ENCODE results near the gene BCAP29.
"Not testable (repeated sequence)": the region's sequence is repeated elsewhere in the genome, so short reads cannot be mapped to it uniquely, and the experiment has no call there.

BCAP29 gene, protein sequence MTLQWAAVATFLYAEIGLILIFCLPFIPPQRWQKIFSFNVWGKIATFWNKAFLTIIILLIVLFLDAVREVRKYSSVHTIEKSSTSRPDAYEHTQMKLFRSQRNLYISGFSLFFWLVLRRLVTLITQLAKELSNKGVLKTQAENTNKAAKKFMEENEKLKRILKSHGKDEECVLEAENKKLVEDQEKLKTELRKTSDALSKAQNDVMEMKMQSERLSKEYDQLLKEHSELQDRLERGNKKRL

DNA sequence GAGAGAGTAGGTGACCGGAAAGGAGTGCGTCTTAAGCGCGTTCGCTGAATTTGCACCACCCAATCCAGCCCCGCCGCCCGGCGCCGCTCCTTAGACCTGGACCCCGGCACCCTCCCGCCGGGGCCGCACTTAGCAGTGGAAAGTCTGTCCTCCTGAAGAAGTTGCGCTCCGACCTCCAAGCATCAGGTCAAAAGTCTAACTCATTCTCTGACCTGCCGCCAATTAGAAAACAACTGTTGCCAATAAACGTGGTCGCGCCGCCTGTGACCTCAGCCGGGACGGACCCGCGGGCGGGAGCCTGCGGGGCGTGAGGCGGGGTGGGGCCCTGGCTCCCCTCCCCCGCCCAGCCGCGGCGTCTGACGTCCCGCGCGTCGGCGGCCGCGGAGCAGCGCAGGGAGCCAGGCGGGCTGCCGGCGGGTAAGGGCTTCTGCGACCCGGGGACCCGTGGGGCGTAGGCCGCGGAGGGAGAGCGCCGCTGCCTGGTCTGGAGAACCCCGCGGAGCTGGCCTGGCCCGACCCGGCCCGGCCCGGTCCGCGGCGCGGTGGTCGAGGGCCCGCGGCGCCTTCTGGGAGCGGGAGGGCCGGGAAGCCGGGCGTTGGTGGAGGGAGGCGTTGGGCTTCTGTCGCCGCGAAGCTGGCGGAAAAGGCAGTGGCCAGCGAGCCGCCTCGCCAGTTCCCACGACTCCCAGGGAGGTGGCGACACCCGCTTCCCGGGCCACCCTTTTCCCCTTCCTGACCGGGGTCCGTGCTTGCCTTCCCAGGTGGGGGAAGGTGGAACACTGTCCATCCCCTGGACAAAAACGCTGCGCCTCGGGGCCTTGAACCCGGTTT lies at the start of gene BCAP29:
Gene BCAP29, plus strand, starts transcription at position 362 of the 831 bp plus-strand sequence. CDS start 527 bp downstream, outside the sequence.
- peak; percentile 75 for DNase-seq

DNA sequence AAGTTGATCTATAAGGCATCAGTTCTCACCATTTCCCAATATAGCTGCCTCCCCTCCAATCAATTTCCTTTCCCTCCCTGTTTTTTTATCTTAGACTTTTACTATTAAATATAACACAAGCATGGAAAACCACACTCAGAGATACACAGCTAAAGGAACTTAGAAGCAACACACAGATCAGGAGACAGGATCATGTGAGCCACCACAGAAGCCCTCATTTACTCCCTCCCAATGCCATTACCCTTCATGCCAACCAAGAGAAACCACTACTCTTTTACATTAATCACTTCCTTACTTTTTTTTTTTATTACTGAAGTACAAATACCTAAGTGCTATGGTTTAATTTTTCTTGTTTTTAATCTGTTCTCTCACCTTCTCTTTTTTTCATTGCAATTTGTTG lies 49.3 kb upstream of the BCAP29 start:
- DNase-seq, result no peak

DNA sequence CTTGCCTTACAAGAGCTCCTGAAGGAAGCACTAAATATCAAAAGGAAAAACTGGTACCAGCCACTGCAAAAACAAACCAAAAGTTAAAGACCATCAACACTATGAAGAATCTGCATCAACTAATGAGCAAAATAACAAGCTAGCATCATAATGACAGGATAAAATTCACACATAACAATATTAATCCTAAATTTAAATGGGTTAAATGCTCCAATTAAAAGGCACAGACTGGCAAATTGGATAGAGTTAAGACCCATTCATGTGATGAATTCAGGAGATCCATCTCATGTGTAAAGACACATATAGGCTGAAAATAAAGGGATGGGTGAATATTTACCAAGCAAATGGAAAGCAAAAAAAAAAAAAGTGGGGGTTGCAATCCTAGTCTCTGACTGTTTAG lies 45.9 kb upstream of the BCAP29 start:
- no peak for DNase-seq

DNA sequence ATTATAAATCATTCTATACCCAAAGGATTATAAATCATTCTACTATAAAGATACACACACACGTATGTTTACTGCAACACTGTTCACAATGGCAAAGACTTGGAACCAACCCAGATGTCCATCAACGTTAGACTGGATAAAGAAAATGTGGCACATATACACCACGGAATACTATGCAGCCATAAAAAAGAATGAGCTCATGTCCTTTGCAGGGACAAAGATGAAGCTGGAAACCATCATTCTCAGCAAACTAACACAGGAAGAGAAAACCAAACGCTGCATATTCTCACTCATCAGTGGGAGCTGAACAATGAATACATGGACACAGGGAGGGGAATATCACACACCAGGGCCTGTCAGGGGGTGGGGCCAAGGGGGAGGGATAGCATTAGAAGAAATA lies 42.8 kb upstream of the BCAP29 start:
- DNase-seq, result not testable (repeated sequence)

DNA sequence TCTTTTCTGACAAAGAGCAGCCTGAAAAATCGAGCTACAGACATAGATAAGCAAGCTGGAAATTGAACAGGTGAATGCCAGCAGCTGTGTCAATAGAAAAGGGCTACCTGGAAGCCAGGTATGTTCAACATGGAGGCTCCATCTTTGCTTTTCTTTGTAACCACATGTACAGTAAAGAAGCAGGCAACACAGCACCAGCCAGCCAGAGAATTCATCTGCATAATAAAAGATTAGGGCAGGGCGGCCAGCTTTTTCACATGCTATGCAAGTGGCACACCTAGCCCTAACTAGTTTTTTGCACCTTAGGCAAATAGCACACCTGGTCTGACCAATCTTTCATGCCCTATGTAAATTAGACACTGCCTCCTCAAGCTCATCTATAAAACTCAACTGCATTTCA lies 42.0 kb upstream of the BCAP29 start:
- no peak for DNase-seq

DNA sequence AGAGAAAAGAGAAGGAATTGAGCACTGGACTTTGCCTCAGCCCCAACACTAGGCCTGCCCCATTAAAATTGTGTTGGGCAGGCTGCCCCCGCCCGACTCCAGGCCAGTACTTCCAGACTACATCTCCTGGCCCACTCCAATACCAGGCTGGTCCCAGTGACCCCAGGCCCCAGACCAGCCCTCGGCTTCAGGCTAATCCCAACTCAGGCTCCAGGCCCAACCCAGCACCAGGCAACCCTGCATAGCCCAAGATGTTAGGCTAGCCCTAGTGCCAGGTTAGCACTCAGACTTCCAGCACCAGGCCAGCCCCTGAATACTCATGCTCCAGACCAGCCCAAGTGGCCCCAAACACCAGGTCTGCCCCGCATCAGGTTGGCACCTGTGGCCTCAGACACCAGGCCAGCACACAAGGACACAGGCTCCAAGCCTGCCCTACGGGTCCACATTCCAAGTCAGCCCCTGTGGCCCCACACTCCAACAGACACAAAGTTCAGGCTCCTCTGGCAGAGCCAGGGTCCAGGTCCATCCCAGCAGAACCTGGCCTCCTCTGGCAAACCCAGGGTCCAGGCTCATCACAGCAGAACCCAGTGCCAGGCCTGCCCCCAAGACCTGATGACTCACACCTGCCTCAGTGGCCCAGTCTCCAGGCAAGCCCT lies 36.6 kb upstream of the BCAP29 start:
- no peak for DNase-seq

DNA sequence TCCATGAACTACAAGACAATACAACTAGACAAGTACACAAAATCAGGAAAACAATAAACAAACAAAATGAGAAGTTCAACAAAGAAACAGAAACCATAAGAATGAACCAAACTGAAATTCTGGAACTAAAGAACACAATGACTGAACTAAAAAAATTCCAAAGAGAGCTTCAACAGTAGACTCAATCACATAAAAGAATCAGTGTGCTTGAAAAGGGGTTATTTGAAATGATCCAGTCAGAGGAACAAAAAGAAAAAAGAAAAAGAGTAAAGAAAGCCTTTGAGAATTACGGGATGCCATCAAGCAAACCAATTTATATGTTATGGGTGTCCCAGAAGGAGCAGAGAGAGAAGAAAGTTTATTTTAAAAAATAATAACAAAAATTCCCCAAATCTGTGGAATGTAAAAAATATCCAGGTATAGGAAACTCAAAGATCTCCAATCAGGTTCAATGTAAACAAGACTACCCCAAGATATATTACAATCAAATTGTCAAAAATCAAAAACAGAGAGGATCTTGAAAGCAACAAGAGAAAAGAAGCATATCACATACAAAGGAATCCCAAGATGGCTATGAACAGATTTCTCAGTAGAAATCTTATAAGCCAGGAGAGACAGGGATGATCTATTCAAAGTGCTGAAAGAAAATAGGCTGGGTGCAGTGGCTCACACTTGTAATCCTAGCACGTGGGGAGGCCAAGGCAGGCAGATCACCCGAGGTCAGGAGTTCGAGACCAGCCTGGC lies 35.0 kb upstream of the BCAP29 start:
- no peak for DNase-seq

DNA sequence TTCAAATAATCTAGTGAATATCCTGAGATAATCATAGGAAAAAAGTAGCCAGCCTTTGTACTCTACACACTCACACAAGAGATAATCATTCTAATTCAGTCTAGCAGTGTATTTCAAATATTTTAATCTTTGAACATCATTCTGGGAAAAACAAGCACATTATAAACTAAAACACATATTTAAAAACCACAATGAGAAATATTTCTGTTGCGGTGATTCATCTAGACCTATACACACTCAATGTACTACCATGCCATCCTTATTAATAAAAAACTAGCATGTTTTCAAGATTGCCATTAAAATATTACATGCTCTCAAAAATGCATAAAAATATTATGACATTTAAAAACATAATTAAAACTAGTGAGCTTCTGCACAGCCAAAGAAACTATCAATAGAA lies 28.1 kb upstream of the BCAP29 start:
- no peak for DNase-seq

DNA sequence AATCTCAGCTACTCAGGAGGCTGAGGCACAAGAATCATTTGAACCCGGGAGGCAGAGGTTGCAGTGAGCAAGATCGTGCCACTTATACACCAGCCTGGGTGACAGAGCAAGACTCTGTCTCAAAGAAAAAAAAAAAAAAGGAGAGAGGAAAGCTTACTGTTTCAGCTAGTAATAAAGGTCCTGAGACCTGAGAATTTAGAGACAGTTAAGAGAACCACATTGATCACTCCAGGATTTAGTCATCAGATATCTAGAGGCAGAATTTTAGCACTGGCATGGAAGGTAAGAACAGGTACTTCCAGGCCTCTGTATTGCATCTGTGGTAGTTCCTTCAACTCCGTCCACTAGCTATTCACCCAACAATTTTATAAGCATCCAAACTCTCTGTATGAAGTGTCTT lies 24.2 kb upstream of the BCAP29 start:
- no peak for DNase-seq

DNA sequence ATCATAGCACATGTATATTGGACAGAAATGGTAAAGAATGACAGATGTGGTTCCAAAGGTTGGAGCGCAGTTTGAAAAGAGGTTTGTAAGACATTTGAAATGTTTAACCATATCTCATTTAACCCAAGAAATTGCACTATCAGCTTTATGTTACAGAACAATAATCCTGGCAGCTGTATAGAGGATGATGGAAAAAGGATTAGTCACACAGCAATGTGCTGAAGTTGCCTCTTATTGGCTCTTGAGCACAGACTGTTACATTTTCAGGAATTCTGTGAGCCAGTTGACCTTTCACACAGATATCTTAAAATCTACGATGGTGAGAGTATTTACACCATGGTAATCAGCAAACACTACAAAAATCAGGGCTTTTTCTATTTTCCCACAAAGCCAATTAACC lies 20.2 kb upstream of the BCAP29 start:
- DNase-seq, result no peak

DNA sequence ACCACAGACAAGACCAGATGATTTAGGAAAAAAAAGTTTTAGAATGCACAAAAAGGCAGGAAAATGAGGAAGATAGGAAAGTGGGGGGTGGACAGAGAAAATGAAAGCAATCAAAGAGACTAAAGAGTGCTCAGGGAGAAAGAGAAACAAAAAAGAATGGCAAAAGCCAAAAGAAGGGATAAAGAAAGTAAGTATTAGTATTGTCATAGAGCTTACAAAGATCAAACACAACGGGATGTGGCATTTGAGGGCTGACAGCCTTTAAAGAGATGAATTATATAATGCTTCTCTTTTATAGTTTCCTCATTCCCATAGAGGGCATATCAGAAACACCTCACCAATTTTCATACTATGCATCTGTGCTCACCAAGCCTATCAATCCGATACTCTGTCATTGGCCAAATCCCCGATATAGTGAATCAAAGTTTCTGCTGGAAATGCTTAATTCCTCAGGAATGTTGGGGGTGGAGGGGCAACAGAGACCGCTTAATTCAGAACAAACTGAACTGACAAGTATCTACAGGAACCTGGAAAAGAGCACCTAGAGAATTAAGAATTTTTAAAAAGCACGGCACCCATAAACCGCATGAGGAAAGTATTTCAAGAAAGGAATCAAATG lies 19.0 kb upstream of the BCAP29 start:
- no peak for DNase-seq

DNA sequence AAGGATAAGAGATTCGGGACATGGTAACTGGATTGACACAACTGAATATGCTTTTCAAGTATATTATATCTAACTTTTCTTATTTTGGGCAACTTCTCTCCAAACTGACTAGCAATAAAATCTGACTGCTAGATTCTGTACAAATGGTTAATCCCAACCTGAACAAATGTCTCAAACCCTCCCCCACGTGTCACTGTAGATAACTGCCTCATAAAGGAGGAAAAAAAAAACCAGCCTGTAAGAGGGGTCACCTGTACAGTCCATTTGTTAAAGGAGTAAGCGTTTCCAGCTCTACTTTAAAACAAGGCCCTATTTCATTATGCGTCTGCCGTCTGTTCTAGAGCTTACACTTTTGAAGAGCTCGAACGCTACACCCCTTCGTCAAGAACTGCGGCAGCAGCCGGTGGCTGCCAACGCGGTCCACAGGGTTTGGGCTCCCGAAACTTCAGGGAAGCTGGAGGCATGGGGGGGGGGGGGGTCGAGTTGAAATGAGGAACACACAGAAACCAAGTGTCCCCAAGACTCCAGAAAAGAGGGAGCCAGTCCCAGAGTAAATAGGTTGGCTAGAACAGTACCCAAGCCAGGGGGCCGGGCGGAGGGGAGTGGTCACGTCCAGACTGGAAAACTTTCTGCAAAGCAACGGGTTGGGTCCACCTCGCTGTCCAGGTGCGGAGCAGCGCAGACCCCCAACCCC lies 16.8 kb upstream of the BCAP29 start:
- no peak for DNase-seq

DNA sequence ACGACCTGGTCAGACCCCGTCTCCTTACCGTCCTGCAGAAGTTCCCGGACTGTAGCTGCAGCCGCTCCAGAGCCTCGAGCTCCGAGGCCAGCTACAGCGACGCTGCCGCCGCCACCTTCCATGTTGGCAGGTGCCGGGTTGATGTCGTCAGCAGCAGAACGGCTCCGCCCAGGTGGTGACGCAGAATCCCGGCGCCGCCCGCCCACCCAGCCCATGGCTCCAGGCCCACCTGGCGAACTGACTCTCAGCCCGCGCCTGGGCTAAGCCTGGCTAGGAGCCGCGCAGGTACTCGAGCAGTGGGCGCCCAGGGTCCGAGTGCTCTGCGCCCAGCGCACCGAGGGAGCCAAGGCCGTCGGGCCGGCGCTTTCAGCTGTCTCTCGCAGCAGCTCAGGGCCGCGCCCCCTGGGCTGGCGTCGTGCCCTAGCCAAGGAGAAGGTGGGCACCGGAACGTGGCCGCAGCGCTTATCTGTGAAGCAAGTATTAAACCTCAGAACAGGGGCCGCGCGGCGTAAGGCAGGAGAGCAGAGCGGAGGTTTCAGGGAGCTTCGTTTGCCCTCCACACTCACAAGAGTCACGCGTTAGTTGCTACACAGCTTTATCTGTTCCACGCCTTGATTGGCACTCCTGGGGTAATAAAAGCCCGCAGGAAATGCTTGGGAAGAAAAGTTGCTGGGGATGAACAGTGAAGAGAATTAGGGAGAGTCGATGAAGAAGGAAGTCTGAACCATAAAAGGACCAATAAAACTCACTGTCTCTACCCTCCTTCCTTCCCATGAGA lies 16.1 kb upstream of the BCAP29 start, which contains the start of the genes COG5 and DUS4L:
Gene COG5, minus strand, starts transcription at position 146 of the 778 bp plus-strand sequence. Its CDS starts 24 bp downstream, at position 122.
Gene DUS4L, plus strand, starts transcription at position 197 of the 778 bp plus-strand sequence. CDS start 3,100 bp downstream, outside the sequence.
- DNase-seq, result peak; percentile 60

DNA sequence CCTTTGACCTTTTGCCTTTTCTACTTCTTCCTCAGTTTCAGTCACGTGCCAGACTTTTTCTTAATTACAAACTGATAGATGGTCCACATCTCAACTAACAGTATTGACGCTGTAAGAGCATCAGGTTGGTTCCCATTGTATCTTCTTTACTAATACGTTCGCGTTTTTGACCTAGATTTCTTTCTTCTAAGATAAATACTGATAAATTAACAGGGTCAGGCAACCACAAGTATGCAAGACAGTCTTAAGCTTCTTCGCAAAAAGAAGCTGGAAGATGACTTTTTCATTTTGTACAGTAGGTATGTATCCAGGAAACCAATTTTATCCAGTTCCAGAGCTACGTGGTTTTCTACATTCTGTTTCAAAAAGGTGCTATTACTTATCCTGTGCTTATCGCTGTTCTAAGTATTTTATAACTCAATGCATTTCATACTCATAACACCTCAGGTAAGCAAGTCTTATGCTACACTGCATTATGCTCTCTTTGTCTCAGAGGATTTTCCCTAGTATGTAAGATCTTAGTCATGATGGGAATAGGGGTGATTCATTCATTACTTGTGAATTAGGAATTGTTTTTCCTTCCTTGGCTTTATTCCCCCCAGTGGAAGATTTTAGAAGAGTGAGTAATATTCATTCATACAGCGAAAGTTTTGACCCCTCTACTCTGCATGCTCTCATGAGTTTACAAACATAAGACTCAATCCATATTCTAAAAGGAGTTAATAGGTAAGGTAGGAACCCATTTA lies 15.3 kb upstream of the BCAP29 start:
- DNase-seq, result no peak

DNA sequence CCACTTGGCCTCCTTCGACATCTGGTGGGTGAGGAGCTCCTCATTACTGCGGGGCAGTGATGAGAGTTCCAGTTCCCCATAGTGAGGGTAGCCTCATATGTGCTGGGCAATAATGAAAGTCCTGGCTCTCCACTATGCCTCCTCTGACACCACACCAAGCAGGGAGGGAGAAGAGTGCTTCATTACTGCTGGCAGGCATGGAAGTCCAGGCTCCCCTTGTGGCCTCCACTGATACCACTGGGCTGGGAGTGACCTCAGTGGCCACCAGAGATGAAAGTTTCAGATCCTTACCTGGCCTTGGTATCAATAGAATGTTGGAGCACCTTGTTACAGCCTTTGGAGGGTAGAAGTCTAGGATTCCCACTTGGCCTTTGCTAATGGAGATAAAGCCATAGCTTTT lies 9.7 kb upstream of the BCAP29 start:
- no peak for DNase-seq

DNA sequence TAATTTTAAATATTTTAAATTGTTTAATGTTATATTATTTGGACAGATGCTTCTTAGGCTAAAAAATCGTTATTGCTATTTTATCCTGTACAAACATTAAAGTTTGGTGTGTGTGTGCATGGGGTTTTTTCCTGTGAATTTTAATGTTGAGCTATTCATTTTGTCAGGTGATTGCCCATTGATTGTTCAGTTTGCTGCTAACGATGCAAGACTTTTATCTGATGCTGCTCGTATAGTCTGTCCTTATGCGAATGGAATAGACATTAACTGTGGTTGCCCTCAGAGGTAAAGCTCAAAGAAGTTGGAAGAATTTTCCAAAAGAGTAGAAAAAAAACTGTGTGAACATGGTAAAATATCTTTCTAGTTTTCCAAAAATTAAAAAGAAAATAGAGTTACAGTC lies 6.5 kb upstream of the BCAP29 start:
- DNase-seq, result no peak

DNA sequence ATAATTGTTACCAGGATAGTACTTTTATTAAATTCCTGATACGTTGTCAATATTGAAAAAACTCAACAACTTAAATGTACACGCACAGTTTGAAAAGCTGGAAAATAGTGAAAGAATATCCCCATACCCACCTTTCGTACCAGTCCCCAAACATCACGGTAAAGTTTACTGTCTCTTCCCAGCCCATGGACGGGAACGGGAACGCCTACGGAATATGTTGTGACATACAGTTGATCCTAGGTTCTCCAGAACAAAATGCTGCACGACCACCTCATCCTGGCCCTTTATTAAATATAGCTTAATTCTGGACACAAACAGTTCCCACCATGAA lies 527 bp upstream of the BCAP29 start:
- peak; percentile 68 for DNase-seq

DNA sequence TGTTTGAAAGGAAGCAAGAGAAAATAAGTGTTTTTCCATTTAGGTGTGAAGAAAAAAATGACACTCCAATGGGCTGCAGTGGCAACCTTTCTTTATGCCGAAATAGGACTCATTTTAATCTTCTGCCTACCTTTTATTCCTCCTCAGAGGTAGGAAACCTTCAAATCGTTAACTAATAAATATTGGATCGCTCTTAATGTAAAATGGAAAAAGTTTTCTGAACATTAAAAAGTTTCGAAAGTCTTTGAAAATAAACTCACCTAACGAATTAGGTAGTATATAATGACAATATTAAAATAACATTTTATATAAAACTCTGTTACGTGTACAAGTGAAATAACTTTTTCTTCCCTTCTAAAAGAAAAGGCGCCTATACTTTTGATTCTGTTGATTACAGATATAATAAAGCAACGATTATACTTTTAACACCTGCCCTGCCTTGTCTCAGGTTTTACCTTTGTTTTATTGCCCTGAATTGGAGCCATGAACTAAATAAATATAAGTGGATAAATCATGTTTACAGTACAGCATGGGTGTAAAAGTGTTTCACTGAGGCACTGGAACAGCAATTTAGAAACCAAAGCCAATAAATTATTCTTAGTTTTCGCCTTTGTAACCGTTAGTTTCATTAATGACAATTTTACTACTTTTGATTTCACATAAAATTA lies 804 bp downstream of the BCAP29 start:
- no peak for DNase-seq

DNA sequence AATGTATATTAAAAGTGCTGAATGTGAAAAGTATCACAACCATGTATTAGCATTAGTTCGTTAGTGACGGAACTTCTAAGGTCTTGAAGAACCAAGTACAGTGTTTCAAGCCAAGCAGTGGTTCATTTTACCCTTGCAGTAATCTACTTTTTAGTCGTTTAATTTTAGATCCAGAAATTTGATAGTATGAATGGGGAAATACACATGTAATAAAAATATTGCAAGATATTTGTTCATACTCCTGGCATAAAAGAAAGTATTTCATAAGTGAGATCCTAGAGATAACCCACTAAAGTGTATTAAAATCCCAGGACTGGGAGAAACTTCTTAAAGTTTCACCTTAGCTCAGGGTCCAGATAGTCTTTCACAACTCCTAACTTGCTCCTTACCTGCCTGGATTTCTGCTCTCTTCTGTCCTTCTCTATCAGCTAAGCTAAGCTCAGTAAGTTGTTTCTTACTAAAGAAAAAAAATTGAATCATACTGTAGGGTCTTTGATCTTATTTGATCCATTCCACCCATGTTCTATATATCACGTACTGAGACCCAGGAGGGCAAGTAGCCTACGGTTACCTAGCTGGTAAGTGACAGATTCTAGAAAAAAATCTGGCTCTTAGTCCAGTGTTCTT lies 1.5 kb downstream of the BCAP29 start:
- DNase-seq, result no peak

All from NCI-H1694 treated with DMSO at 0.1 percent for 48 hours (cell line).